Osteocyte (in vitro differentiated cells): ENCODE data around the gene XPNPEP1. TPM values are rescaled to one million over a fixed set of nuclear protein-coding genes. Genes with fewer than 3 reads are reported as not detected.

Experiments
- DNase-seq: peaks from one replicate; pipeline ENCODE4 v3.0.0; 2021; ENCODE audit warnings: mixed read lengths; ENCODE audit not compliant: unreplicated experiment; ENCODE audit errors: extremely low spot score
- H3K27ac Mint-ChIP-seq: one replicate; pipeline ENCODE4 v1.8.0; 2021; ENCODE audit warnings: mild to moderate bottlenecking, mixed read lengths; ENCODE audit not compliant: unreplicated experiment
- H3K27me3 Mint-ChIP-seq: one replicate; pipeline ENCODE4 v1.8.0; 2021; ENCODE audit warnings: mixed read lengths; ENCODE audit not compliant: unreplicated experiment
- H3K36me3 Mint-ChIP-seq: one replicate; pipeline ENCODE4 v1.8.0; 2021; ENCODE audit warnings: mixed read lengths; ENCODE audit not compliant: unreplicated experiment
- H3K4me1 Mint-ChIP-seq: one replicate; pipeline ENCODE4 v1.8.0; 2021; ENCODE audit warnings: mixed read lengths; ENCODE audit not compliant: unreplicated experiment
- H3K4me3 Mint-ChIP-seq: one replicate; pipeline ENCODE4 v1.8.0; 2021; ENCODE audit warnings: mild to moderate bottlenecking, moderate library complexity, mixed read lengths; ENCODE audit not compliant: unreplicated experiment
- H3K9me3 Mint-ChIP-seq: one replicate; pipeline ENCODE4 v1.8.0; 2021; ENCODE audit warnings: mixed read lengths; ENCODE audit not compliant: unreplicated experiment
- total RNA-seq: library from RNA; stranded (reverse); gene quantifications from 2 replicates; pipeline ENCODE4 v1.2.1, GENCODE V29; 2021
- TF ChIP-seq, protein P1 (sequence below): fragments of 200-600 bp; sonication (generic); IDR thresholded peaks from 2 replicates; pipeline ENCODE4 v1.5.0; 2021; ENCODE audit warnings: antibody characterized with exemption, mild to moderate bottlenecking, moderate library complexity

The XPNPEP1 gene
- total RNA-seq, 1 donor from 2014 or later = 74.5 TPM

DNA sequence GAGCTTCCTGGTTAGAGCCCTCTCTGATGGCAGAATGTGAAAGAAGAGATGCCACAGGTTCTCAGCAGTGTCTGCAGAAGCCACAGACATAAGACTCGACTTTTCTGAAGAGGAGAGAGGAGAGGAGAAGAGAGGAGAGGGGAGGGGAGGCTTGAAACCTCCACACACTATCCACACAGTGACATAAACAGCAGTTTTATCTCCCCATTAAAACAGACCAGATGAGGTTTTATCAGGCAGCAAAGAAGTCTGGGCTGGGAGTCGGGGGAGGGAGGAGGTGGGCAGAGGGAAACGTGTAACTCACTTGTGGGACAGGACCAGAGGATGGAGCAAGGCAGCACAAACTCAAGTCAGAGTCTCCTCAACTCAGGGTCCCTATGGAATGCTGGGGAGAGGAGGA is 76.5 kb downstream of the XPNPEP1 start:
- Mint-ChIP-seq H3K4me1 (peaks cover 2% of the 10 kb centered on the region), H3K27me3 (peaks cover 65% of the 10 kb centered on the region), H3K9me3 (no peaks in the 10 kb centered on the region), H3K27ac (no peak overlapping the region), H3K4me3 (no peak overlapping the region), H3K36me3 (no peaks in the 10 kb centered on the region)
- no peak for DNase-seq
- TF ChIP-seq, protein P1, sequence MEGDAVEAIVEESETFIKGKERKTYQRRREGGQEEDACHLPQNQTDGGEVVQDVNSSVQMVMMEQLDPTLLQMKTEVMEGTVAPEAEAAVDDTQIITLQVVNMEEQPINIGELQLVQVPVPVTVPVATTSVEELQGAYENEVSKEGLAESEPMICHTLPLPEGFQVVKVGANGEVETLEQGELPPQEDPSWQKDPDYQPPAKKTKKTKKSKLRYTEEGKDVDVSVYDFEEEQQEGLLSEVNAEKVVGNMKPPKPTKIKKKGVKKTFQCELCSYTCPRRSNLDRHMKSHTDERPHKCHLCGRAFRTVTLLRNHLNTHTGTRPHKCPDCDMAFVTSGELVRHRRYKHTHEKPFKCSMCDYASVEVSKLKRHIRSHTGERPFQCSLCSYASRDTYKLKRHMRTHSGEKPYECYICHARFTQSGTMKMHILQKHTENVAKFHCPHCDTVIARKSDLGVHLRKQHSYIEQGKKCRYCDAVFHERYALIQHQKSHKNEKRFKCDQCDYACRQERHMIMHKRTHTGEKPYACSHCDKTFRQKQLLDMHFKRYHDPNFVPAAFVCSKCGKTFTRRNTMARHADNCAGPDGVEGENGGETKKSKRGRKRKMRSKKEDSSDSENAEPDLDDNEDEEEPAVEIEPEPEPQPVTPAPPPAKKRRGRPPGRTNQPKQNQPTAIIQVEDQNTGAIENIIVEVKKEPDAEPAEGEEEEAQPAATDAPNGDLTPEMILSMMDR = no peak

- Mint-ChIP-seq H3K27me3 (peaks cover 68% of the 10 kb centered on the region), H3K9me3 (no peaks in the 10 kb centered on the region), H3K27ac (no peak overlapping the region), H3K4me3 (no peak overlapping the region), H3K4me1 (peaks cover 2% of the 10 kb centered on the region), H3K36me3 (no peaks in the 10 kb centered on the region)
- no peak for DNase-seq
- TF ChIP-seq, protein P1 = no peak
Observed at GRCh38 chr10:109845308-109845707, 78.0 kb downstream of the XPNPEP1 start.

DNA sequence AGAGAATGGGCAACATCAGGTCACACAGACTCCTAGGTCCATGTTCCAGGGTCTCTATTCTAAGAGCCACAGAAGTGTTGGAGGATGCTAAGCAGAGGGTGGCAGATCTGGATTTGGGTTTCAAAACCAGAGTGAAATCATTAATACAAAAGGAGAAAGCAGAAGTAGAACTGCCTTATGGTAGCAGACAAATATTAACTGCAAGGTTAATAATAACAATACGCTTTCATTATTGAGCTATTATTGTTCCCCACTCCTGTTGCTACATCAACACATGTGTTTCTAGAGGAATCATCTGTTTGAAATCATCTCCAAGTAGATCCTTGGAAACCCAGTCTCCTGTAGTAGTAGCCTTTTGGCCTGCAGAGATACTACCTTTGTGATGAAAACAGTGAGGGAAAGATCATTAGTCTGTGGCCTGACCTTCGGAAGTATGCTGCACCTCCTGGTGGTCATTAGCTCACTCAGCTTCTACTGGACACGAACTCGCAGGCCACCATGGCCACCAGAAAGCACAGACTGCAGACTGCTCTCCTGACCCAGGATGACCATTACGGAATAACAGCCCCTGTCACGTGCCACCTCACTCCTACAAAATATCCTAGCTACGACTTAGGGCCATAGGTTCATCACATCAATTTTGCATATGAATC is 84.6 kb downstream of the XPNPEP1 start:
- Mint-ChIP-seq H3K27me3 (peaks cover 37% of the 10 kb centered on the region), H3K9me3 (no peaks in the 10 kb centered on the region), H3K36me3 (no peaks in the 10 kb centered on the region), H3K4me3 (no peak overlapping the region), H3K4me1 (no peaks in the 10 kb centered on the region), H3K27ac (no peak overlapping the region)
- TF ChIP-seq, protein P1 = no peak
- DNase-seq = no peak

- no peak overlapping the region for H3K27ac Mint-ChIP-seq
- no peak for DNase-seq
- no peaks in the 10 kb centered on the region for H3K4me1 Mint-ChIP-seq
- no peaks in the 10 kb centered on the region for H3K36me3 Mint-ChIP-seq
- peaks cover 28% of the 10 kb centered on the region for H3K27me3 Mint-ChIP-seq
- H3K4me3 Mint-ChIP-seq = no peak overlapping the region
- TF ChIP-seq, protein P1 = no peak
- H3K9me3 Mint-ChIP-seq = no peaks in the 10 kb centered on the region
Observed at GRCh38 chr10:109837384-109837783, 85.9 kb downstream of the XPNPEP1 start.

DNA sequence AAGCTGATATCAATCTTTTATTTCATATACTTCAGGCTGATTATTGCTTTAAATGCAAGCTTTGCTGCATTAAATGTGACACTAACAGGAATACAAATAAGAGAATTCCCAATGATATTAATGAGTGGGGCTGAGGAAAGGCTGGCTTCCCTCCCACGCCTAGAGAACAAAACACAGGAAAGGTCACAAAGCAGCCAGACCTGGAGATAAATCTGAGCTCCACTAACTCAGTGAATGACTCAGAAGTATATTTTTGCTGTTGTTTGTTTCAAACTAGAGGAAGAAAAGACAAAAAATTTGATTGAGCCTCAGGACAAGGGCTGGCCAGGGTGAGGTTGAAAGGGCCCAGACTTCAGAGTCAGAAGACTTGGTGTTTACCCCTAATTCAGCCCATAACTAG is 88.1 kb downstream of the XPNPEP1 start:
- DNase-seq = no peak
- Mint-ChIP-seq H3K36me3 (no peaks in the 10 kb centered on the region), H3K27me3 (peaks cover 19% of the 10 kb centered on the region), H3K9me3 (no peaks in the 10 kb centered on the region), H3K4me1 (no peaks in the 10 kb centered on the region), H3K27ac (no peak overlapping the region), H3K4me3 (no peak overlapping the region)
- TF ChIP-seq, protein P1 = no peak
